SK-N-SH treated with all-trans-retinoic acid at 6 μM for 48 hours (cell line): ENCODE data around the gene RMND5A.

Experiments
- ATAC-seq: fragments of 200-7000 bp; cut with Tn5 transposase; 3 replicates; pipeline ENCODE4 v1.9.1; 2020; ENCODE audit warnings: mild to moderate bottlenecking, moderate library complexity
- ARNTL ChIP-seq: fragments of 450-650 bp; formaldehyde crosslinking; IDR thresholded peaks from 2 replicates; pipeline ENCODE4 v1.5.0; 2020; ENCODE audit warnings: low read depth, mild to moderate bottlenecking, moderate library complexity, borderline replicate concordance
- BACH2 ChIP-seq: fragments of 250-450 bp; sonication (Bioruptor Pico); IDR thresholded peaks from 2 replicates; pipeline ENCODE4 v1.9.0; 2021; ENCODE audit warnings: mild to moderate bottlenecking, borderline replicate concordance
- CSDC2 ChIP-seq: fragments of 250-450 bp; sonication (Bioruptor Pico); IDR thresholded peaks from 2 replicates; pipeline ENCODE4 v1.5.0; 2020; ENCODE audit warnings: mild to moderate bottlenecking, moderate library complexity
- CSRNP3 ChIP-seq: fragments of 250-450 bp; sonication (Bioruptor Pico); IDR thresholded peaks from 2 replicates; pipeline ENCODE4 v1.5.1; 2021; ENCODE audit warnings: mild to moderate bottlenecking, moderate library complexity
- ESRRG ChIP-seq: fragments of 250-450 bp; sonication (Bioruptor Pico); IDR thresholded peaks from 2 replicates; pipeline ENCODE4 v1.6.1; 2021; ENCODE audit warnings: mild to moderate bottlenecking
- GLIS3 ChIP-seq: fragments of 250-450 bp; sonication (Bioruptor Pico); IDR thresholded peaks from 2 replicates; pipeline ENCODE4 v1.5.0; 2020; ENCODE audit warnings: mild to moderate bottlenecking, moderate library complexity
- ISL1 ChIP-seq: fragments of 250-450 bp; sonication (Bioruptor Pico); IDR thresholded peaks from 2 replicates; pipeline ENCODE4 v2.1.2; 2022; ENCODE audit warnings: mild to moderate bottlenecking, moderate library complexity
- OSR1 ChIP-seq: fragments of 250-450 bp; sonication (Bioruptor Pico); IDR thresholded peaks from 2 replicates; pipeline ENCODE4 v1.8.0; 2022; ENCODE audit warnings: moderate library complexity, mild to moderate bottlenecking, inconsistent platforms
- PPARA ChIP-seq: fragments of 250-450 bp; sonication (Bioruptor Pico); IDR thresholded peaks from 2 replicates; pipeline ENCODE4 v1.5.0; 2020; ENCODE audit warnings: mild to moderate bottlenecking, borderline replicate concordance
- RARB ChIP-seq: fragments of 250-450 bp; sonication (Bioruptor Pico); IDR thresholded peaks from 2 replicates; pipeline ENCODE4 v1.8.0; 2021; ENCODE audit warnings: mild to moderate bottlenecking, moderate library complexity
- SNAI2 ChIP-seq: fragments of 250-450 bp; sonication (Bioruptor Pico); IDR thresholded peaks from 2 replicates; pipeline ENCODE4 v1.5.0; 2020; ENCODE audit warnings: mild to moderate bottlenecking, moderate library complexity
- TCF4 ChIP-seq: fragments of 250-450 bp; sonication (Bioruptor Pico); IDR thresholded peaks from 2 replicates; pipeline ENCODE4 v1.8.0; 2021; ENCODE audit warnings: mild to moderate bottlenecking, moderate library complexity, borderline replicate concordance
- TOX ChIP-seq: fragments of 250-450 bp; sonication (Bioruptor Pico); IDR thresholded peaks from 2 replicates; pipeline ENCODE4 v1.8.0; 2021; ENCODE audit warnings: mild to moderate bottlenecking, moderate library complexity, borderline replicate concordance
- ZFP3 ChIP-seq: fragments of 250-450 bp; sonication (Bioruptor Pico); IDR thresholded peaks from 2 replicates; pipeline ENCODE4 v1.5.0; 2020; ENCODE audit warnings: mild to moderate bottlenecking, moderate library complexity
- ZFP30 ChIP-seq: fragments of 450-650 bp; formaldehyde crosslinking; IDR thresholded peaks from 2 replicates; pipeline ENCODE4 v1.5.0; 2022; ENCODE audit warnings: mild to moderate bottlenecking, moderate library complexity
- ZNF565 ChIP-seq: fragments of 450-650 bp; formaldehyde crosslinking; conservative IDR thresholded peaks from 2 replicates; pipeline ENCODE4 v1.5.0; 2020; ENCODE audit warnings: low read depth, mild to moderate bottlenecking, moderate library complexity
- ZNF8 ChIP-seq: fragments of 450-650 bp; formaldehyde crosslinking; IDR thresholded peaks from 2 replicates; pipeline ENCODE4 v1.5.0; 2020; ENCODE audit warnings: mild to moderate bottlenecking, moderate library complexity
- TF ChIP-seq, protein P1 (sequence below): fragments of 250-450 bp; sonication (Bioruptor Pico); IDR thresholded peaks from 2 replicates; pipeline ENCODE4 v1.8.0; 2021; ENCODE audit warnings: low read depth, mild to moderate bottlenecking, moderate library complexity, borderline replicate concordance
- TF ChIP-seq, protein P2 (sequence below): fragments of 250-450 bp; sonication (Bioruptor Pico); IDR thresholded peaks from 2 replicates; pipeline ENCODE4 v1.5.0; 2020; ENCODE audit warnings: mild to moderate bottlenecking, moderate library complexity
- TF ChIP-seq, protein P3 (sequence below): fragments of 250-450 bp; sonication (Bioruptor Pico); IDR thresholded peaks from 2 replicates; pipeline ENCODE4 v1.8.0; 2020; ENCODE audit warnings: mild to moderate bottlenecking, moderate library complexity, borderline replicate concordance
- TF ChIP-seq, protein P4 (sequence below): fragments of 250-450 bp; sonication (Bioruptor Pico); IDR thresholded peaks from 2 replicates; pipeline ENCODE4 v1.5.1; 2020; ENCODE audit warnings: low read depth, mild to moderate bottlenecking, moderate library complexity

Gene RMND5A

GRCh38 chr2:86783615-86784339, 63.7 kb downstream of the RMND5A start:
- TF ChIP-seq BACH2 (CRISPR knock-in tag) (no peak), OSR1 (CRISPR knock-in tag) (no peak), TCF4 (CRISPR knock-in tag) (no peak), SNAI2 (no peak), ARNTL (CRISPR knock-in tag) (no peak), ZNF8 (no peak), CSRNP3 (CRISPR knock-in tag) (no peak), ZNF565 (CRISPR knock-in tag) (no peak), ISL1 (CRISPR knock-in tag) (no peak), RARB (CRISPR knock-in tag) (no peak), ZFP30 (no peak), CSDC2 (no peak)
- TF ChIP-seq, protein P1, sequence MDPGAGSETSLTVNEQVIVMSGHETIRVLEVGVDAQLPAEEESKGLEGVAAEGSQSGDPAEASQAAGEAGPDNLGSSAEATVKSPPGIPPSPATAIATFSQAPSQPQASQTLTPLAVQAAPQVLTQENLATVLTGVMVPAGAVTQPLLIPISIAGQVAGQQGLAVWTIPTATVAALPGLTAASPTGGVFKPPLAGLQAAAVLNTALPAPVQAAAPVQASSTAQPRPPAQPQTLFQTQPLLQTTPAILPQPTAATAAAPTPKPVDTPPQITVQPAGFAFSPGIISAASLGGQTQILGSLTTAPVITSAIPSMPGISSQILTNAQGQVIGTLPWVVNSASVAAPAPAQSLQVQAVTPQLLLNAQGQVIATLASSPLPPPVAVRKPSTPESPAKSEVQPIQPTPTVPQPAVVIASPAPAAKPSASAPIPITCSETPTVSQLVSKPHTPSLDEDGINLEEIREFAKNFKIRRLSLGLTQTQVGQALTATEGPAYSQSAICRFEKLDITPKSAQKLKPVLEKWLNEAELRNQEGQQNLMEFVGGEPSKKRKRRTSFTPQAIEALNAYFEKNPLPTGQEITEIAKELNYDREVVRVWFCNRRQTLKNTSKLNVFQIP: no peak
- TF ChIP-seq, protein P2, sequence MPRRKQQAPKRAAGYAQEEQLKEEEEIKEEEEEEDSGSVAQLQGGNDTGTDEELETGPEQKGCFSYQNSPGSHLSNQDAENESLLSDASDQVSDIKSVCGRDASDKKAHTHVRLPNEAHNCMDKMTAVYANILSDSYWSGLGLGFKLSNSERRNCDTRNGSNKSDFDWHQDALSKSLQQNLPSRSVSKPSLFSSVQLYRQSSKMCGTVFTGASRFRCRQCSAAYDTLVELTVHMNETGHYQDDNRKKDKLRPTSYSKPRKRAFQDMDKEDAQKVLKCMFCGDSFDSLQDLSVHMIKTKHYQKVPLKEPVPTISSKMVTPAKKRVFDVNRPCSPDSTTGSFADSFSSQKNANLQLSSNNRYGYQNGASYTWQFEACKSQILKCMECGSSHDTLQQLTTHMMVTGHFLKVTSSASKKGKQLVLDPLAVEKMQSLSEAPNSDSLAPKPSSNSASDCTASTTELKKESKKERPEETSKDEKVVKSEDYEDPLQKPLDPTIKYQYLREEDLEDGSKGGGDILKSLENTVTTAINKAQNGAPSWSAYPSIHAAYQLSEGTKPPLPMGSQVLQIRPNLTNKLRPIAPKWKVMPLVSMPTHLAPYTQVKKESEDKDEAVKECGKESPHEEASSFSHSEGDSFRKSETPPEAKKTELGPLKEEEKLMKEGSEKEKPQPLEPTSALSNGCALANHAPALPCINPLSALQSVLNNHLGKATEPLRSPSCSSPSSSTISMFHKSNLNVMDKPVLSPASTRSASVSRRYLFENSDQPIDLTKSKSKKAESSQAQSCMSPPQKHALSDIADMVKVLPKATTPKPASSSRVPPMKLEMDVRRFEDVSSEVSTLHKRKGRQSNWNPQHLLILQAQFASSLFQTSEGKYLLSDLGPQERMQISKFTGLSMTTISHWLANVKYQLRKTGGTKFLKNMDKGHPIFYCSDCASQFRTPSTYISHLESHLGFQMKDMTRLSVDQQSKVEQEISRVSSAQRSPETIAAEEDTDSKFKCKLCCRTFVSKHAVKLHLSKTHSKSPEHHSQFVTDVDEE (CRISPR knock-in tag): no peak
- TF ChIP-seq, protein P3, sequence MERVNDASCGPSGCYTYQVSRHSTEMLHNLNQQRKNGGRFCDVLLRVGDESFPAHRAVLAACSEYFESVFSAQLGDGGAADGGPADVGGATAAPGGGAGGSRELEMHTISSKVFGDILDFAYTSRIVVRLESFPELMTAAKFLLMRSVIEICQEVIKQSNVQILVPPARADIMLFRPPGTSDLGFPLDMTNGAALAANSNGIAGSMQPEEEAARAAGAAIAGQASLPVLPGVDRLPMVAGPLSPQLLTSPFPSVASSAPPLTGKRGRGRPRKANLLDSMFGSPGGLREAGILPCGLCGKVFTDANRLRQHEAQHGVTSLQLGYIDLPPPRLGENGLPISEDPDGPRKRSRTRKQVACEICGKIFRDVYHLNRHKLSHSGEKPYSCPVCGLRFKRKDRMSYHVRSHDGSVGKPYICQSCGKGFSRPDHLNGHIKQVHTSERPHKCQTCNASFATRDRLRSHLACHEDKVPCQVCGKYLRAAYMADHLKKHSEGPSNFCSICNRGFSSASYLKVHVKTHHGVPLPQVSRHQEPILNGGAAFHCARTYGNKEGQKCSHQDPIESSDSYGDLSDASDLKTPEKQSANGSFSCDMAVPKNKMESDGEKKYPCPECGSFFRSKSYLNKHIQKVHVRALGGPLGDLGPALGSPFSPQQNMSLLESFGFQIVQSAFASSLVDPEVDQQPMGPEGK (CRISPR knock-in tag): no peak
- TF ChIP-seq, protein P4, sequence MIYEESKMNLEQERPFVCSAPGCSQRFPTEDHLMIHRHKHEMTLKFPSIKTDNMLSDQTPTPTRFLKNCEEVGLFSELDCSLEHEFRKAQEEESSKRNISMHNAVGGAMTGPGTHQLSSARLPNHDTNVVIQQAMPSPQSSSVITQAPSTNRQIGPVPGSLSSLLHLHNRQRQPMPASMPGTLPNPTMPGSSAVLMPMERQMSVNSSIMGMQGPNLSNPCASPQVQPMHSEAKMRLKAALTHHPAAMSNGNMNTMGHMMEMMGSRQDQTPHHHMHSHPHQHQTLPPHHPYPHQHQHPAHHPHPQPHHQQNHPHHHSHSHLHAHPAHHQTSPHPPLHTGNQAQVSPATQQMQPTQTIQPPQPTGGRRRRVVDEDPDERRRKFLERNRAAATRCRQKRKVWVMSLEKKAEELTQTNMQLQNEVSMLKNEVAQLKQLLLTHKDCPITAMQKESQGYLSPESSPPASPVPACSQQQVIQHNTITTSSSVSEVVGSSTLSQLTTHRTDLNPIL (CRISPR knock-in tag): no peak
- ATAC-seq: no peak

GRCh38 chr2:86785456-86785855, 65.4 kb downstream of the RMND5A start:
- no peak for ATAC-seq
- TF ChIP-seq ESRRG (CRISPR knock-in tag): no peak
- TF ChIP-seq BACH2 (CRISPR knock-in tag): no peak
- no peak for TF ChIP-seq SNAI2
- TF ChIP-seq, protein P3 (CRISPR knock-in tag): no peak
- no peak for TF ChIP-seq ZFP3 (CRISPR knock-in tag)
- no peak for TF ChIP-seq PPARA
- TF ChIP-seq, protein P4 (CRISPR knock-in tag): no peak
- no peak for TF ChIP-seq OSR1 (CRISPR knock-in tag)
- TF ChIP-seq TOX (CRISPR knock-in tag): no peak
- TF ChIP-seq ZNF8: no peak
- TF ChIP-seq RARB (CRISPR knock-in tag): no peak
- no peak for TF ChIP-seq CSRNP3 (CRISPR knock-in tag)
- no peak for TF ChIP-seq ISL1 (CRISPR knock-in tag)
- TF ChIP-seq GLIS3 (CRISPR knock-in tag): no peak
- TF ChIP-seq ZFP30: no peak
- TF ChIP-seq, protein P2 (CRISPR knock-in tag): no peak
